Esophagus muscularis mucosa (tissue), 4 donors: ENCODE measurements around the gene ERMAP.

Experiments used
- EP300 ChIP-seq: sonication (generic); formaldehyde crosslinking; IDR thresholded peaks from one replicate; pipeline ENCODE4 v1.6.1; 2017; ENCODE audit warnings: antibody characterized with exemption
- POLR2A ChIP-seq: fragments of 450-650 bp; IDR thresholded peaks from one replicate; pipeline ENCODE4 v1.6.1; 2017; ENCODE audit warnings: antibody characterized with exemption, moderate library complexity, mild to moderate bottlenecking, low read depth
- POLR2AphosphoS5 ChIP-seq, 2 donors: sonication (generic); formaldehyde crosslinking; IDR thresholded peaks; one replicate each; pipeline ENCODE4 v1.6.1; 2017; ENCODE audit warnings: antibody characterized with exemption in 2 of 2
- TF ChIP-seq, protein P1 (sequence below), 3 experiments: fragments of 200-600 bp in 2 of 3; fragments of 450-650 bp in 1 of 3; sonication (generic) in 2 of 3; IDR thresholded peaks; one replicate each; pipeline ENCODE4 v1.5.1; 2017 to 2019; ENCODE audit warnings: antibody characterized with exemption in 3 of 3, mild to moderate bottlenecking in 2 of 3, moderate library complexity in 1 of 3

DNA sequence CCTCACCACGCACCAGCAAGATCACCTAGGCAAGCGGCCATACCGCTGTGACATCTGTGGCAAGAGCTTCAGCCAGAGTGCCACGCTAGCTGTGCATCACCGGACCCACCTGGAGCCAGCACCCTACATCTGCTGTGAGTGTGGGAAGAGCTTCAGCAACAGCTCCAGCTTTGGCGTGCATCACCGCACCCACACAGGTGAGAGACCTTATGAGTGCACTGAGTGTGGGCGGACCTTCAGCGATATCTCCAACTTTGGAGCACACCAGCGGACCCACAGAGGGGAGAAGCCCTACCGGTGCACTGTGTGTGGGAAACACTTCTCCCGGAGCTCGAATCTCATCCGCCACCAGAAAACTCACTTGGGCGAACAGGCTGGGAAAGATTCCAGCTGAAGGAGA is 34.5 kb downstream of the ERMAP start:
- no peak for TF ChIP-seq POLR2AphosphoS5 (IDR thresholded peaks at IDR 0.05)
- TF ChIP-seq, protein P1, sequence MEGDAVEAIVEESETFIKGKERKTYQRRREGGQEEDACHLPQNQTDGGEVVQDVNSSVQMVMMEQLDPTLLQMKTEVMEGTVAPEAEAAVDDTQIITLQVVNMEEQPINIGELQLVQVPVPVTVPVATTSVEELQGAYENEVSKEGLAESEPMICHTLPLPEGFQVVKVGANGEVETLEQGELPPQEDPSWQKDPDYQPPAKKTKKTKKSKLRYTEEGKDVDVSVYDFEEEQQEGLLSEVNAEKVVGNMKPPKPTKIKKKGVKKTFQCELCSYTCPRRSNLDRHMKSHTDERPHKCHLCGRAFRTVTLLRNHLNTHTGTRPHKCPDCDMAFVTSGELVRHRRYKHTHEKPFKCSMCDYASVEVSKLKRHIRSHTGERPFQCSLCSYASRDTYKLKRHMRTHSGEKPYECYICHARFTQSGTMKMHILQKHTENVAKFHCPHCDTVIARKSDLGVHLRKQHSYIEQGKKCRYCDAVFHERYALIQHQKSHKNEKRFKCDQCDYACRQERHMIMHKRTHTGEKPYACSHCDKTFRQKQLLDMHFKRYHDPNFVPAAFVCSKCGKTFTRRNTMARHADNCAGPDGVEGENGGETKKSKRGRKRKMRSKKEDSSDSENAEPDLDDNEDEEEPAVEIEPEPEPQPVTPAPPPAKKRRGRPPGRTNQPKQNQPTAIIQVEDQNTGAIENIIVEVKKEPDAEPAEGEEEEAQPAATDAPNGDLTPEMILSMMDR (IDR thresholded peaks at IDR 0.05) = no peak
- no peak for TF ChIP-seq POLR2A
- no peak for TF ChIP-seq EP300
